HepG2 (cell line): ENCODE measurements around the gene HABP4. TPM values are rescaled to one million over a fixed set of nuclear protein-coding genes. Genes with fewer than 3 reads are reported as not detected.

Experiments used
- FOXA1 ChIP-seq, 2 experiments: fragments of 450-650 bp in 1 of 2; sonication (generic) in 1 of 2; formaldehyde crosslinking in 1 of 2; IDR thresholded peaks; 2 replicates each; pipeline versions ENCODE4 v1.4.0 to v1.6.1; 2016 to 2020; ENCODE audit warnings: missing genetic modification reagents in 1 of 2
- HNRNPLL ChIP-seq: fragments of 200-400 bp; formaldehyde crosslinking; IDR thresholded peaks from 2 replicates; pipeline ENCODE4 v1.6.1; 2017; ENCODE audit warnings: mild to moderate bottlenecking, low read depth, low read length; ENCODE audit not compliant: poor library complexity, severe bottlenecking
- HOXA3 ChIP-seq: sonication (generic); formaldehyde crosslinking; IDR thresholded peaks from 2 replicates; pipeline ENCODE4 v1.5.0; 2020; ENCODE audit warnings: missing genetic modification reagents
- NR2C2 ChIP-seq: sonication (generic); formaldehyde crosslinking; IDR thresholded peaks from 2 replicates; pipeline ENCODE4 v1.4.0; 2020; ENCODE audit warnings: missing genetic modification reagents, mild to moderate bottlenecking, moderate library complexity, borderline replicate concordance
- POLR2A ChIP-seq, 2 experiments: IDR thresholded peaks; 2 replicates each; pipeline ENCODE4 v1.6.1; 2011; ENCODE audit warnings: low read depth in 2 of 2, low read length in 2 of 2, mild to moderate bottlenecking in 1 of 2, moderate library complexity in 1 of 2; ENCODE audit not compliant: insufficient read depth in 1 of 2
- POLR2AphosphoS5 ChIP-seq: IDR thresholded peaks from 2 replicates; pipeline ENCODE4 v1.6.1; 2012; ENCODE audit warnings: low read depth, low read length
- SAP130 ChIP-seq: IDR thresholded peaks from 2 replicates; pipeline ENCODE4 v1.6.1; 2016; ENCODE audit warnings: low read depth
- SP2 ChIP-seq: sonication (generic); formaldehyde crosslinking; IDR thresholded peaks from 2 replicates; pipeline ENCODE4 v1.5.1; 2020; ENCODE audit warnings: mild to moderate bottlenecking, missing genetic modification reagents
- TBX2 ChIP-seq: sonication (generic); formaldehyde crosslinking; IDR thresholded peaks from 2 replicates; pipeline ENCODE4 v1.5.0; 2020; ENCODE audit warnings: missing genetic modification reagents, mild to moderate bottlenecking, borderline replicate concordance
- YY1 ChIP-seq: IDR thresholded peaks from 2 replicates; pipeline ENCODE4 v1.6.1; 2011; ENCODE audit warnings: low read length, low read depth, moderate library complexity, mild to moderate bottlenecking; ENCODE audit not compliant: insufficient read depth, insufficient replicate concordance
- ZBTB43 ChIP-seq: sonication (generic); formaldehyde crosslinking; conservative IDR thresholded peaks from 2 replicates; pipeline ENCODE4 v1.4.0; 2020; ENCODE audit warnings: missing genetic modification reagents
- ZNF790 ChIP-seq: sonication (generic); formaldehyde crosslinking; IDR thresholded peaks from 2 replicates; pipeline ENCODE4 v1.8.0; 2022; ENCODE audit warnings: missing genetic modification reagents, mild to moderate bottlenecking, borderline replicate concordance
- ZSCAN31 ChIP-seq: sonication (generic); formaldehyde crosslinking; IDR thresholded peaks from 2 replicates; pipeline ENCODE4 v1.5.0; 2020; ENCODE audit warnings: low read depth, mild to moderate bottlenecking, missing genetic modification reagents
- ZSCAN9 ChIP-seq: IDR thresholded peaks from 2 replicates; pipeline ENCODE4 v1.6.1; 2016; ENCODE audit warnings: borderline replicate concordance
- polyA plus RNA-seq, 8 experiments: library from polyadenylated mRNA; depleted of rRNA in 3 of 8; stranded (reverse) in 7 of 8; unstranded in 1 of 8; fragments of >200 nt; fragmentation: Illumina TruSeq in 4 of 8; extraction: Trizol in 4 of 8; gene quantifications; 2 replicates each; pipeline versions ENCODE4 v1.2.1 to v1.2.3, GENCODE V29; 2011 to 2016; ENCODE audit warnings: low read depth in 4 of 8, missing spikeins in 1 of 8, mixed read lengths in 1 of 8; ENCODE audit not compliant: insufficient read depth in 1 of 8
- total RNA-seq, 5 experiments: library from RNA; depleted of rRNA; stranded (reverse); fragments of >200 nt; fragmentation: Illumina TruSeq; extraction: Trizol; gene quantifications; 2 replicates each; pipeline ENCODE4 v1.2.3, GENCODE V29; 2016; ENCODE audit warnings: low read depth in 1 of 5
- TF ChIP-seq, protein P1 (sequence below), 2 experiments: sonication (generic) in 1 of 2; formaldehyde crosslinking in 1 of 2; IDR thresholded peaks; 2 replicates each; pipeline versions ENCODE4 v1.4.0 to v1.6.1; 2016 to 2020; ENCODE audit warnings: borderline replicate concordance in 1 of 2, low read depth in 1 of 2, mild to moderate bottlenecking in 1 of 2, missing genetic modification reagents in 1 of 2
- TF ChIP-seq, protein P2 (sequence below): sonication (generic); formaldehyde crosslinking; IDR thresholded peaks from 2 replicates; pipeline ENCODE4 v1.8.1; 2022; ENCODE audit warnings: mild to moderate bottlenecking, missing genetic modification reagents
- TF ChIP-seq, protein P3 (sequence below): sonication (generic); formaldehyde crosslinking; IDR thresholded peaks from 2 replicates; pipeline ENCODE4 v1.4.0; 2020; ENCODE audit warnings: missing genetic modification reagents
- TF ChIP-seq, protein P4 (sequence below): sonication (generic); formaldehyde crosslinking; IDR thresholded peaks from 2 replicates; pipeline ENCODE4 v1.4.0; 2020; ENCODE audit warnings: mild to moderate bottlenecking, missing genetic modification reagents

Gene HABP4
- total and polyA plus RNA-seq, 2 of the 13 experiments (the other 11 are each of a cell fraction or from before 2014, with no cell fraction given) = 14.3 to 26.6 TPM

GRCh38 chr9:96449845-96450612, at the start of gene HABP4 (continued):
- TF ChIP-seq, protein P1, sequence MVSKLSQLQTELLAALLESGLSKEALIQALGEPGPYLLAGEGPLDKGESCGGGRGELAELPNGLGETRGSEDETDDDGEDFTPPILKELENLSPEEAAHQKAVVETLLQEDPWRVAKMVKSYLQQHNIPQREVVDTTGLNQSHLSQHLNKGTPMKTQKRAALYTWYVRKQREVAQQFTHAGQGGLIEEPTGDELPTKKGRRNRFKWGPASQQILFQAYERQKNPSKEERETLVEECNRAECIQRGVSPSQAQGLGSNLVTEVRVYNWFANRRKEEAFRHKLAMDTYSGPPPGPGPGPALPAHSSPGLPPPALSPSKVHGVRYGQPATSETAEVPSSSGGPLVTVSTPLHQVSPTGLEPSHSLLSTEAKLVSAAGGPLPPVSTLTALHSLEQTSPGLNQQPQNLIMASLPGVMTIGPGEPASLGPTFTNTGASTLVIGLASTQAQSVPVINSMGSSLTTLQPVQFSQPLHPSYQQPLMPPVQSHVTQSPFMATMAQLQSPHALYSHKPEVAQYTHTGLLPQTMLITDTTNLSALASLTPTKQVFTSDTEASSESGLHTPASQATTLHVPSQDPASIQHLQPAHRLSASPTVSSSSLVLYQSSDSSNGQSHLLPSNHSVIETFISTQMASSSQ (IDR thresholded peaks at IDR 0.05; ENCODE audit: low read depth) = no peak
- TF ChIP-seq, protein P1 (CRISPR knock-in tag; IDR thresholded peaks at IDR 0.05; ENCODE audit: borderline replicate concordance) = 0 out of 2 replicates have a peak, but pooled peaks have one; percentile 32
- TF ChIP-seq YY1 (peak; percentile 37), SP2 (CRISPR knock-in tag) (peak; percentile 83), ZNF790 (CRISPR knock-in tag) (peak; percentile 75; the same call in 1 of the 2 replicates), HNRNPLL (peak; percentile 66), POLR2A (IDR thresholded peaks at IDR 0.05; ENCODE audit: insufficient read depth in 1 of 2, low read depth in 2 of 2, low read length in 2 of 2) (peak; percentile 47 to 79), ZSCAN31 (0 out of 2 replicates have a peak, but pooled peaks have one; percentile 10), ZSCAN9 (CRISPR knock-in tag) (0 out of 2 replicates have a peak, but pooled peaks have one; percentile 21), HOXA3 (CRISPR knock-in tag) (peak; percentile 45; the same call in 1 of the 2 replicates), FOXA1 (IDR thresholded peaks at IDR 0.05) (no peak), FOXA1 (CRISPR knock-in tag; IDR thresholded peaks at IDR 0.05) (0 out of 2 replicates have a peak, but pooled peaks have one; percentile 31), TBX2 (CRISPR knock-in tag) (0 out of 2 replicates have a peak, but pooled peaks have one; percentile 7), NR2C2 (CRISPR knock-in tag) (peak; percentile 40; the same call in 1 of the 2 replicates), POLR2AphosphoS5 (peak; percentile 29; the same call in 1 of the 2 replicates), ZBTB43 (CRISPR knock-in tag) (0 out of 2 replicates have a peak, but pooled peaks have one; percentile 12), SAP130 (CRISPR knock-in tag) (peak; percentile 53)
- TF ChIP-seq, protein P2, sequence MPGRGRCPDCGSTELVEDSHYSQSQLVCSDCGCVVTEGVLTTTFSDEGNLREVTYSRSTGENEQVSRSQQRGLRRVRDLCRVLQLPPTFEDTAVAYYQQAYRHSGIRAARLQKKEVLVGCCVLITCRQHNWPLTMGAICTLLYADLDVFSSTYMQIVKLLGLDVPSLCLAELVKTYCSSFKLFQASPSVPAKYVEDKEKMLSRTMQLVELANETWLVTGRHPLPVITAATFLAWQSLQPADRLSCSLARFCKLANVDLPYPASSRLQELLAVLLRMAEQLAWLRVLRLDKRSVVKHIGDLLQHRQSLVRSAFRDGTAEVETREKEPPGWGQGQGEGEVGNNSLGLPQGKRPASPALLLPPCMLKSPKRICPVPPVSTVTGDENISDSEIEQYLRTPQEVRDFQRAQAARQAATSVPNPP = 0 out of 2 replicates have a peak, but pooled peaks have one; percentile 2
- TF ChIP-seq, protein P3, sequence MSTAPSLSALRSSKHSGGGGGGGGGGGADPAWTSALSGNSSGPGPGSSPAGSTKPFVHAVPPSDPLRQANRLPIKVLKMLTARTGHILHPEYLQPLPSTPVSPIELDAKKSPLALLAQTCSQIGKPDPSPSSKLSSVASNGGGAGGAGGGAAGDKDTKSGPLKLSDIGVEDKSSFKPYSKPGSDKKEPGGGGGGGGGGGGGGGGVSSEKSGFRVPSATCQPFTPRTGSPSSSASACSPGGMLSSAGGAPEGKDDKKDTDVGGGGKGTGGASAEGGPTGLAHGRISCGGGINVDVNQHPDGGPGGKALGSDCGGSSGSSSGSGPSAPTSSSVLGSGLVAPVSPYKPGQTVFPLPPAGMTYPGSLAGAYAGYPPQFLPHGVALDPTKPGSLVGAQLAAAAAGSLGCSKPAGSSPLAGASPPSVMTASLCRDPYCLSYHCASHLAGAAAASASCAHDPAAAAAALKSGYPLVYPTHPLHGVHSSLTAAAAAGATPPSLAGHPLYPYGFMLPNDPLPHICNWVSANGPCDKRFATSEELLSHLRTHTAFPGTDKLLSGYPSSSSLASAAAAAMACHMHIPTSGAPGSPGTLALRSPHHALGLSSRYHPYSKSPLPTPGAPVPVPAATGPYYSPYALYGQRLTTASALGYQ (CRISPR knock-in tag) = 0 out of 2 replicates have a peak, but pooled peaks have one; percentile 29
- TF ChIP-seq, protein P4, sequence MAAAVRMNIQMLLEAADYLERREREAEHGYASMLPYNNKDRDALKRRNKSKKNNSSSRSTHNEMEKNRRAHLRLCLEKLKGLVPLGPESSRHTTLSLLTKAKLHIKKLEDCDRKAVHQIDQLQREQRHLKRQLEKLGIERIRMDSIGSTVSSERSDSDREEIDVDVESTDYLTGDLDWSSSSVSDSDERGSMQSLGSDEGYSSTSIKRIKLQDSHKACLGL (CRISPR knock-in tag) = peak; percentile 45; the same call in 1 of the 2 replicates
